HG02852 (cell line): ENCODE measurements around the gene CCDC126.
"Not testable (repeated sequence)": the region's sequence is repeated elsewhere in the genome, so short reads cannot be mapped to it uniquely, and the experiment has no call there.

Experiments
- ATAC-seq: cut with Tn5 transposase; IDR thresholded peaks from one replicate; pipeline ENCODE4 v1.9.1; 2021; ENCODE audit warnings: mild to moderate bottlenecking, moderate library complexity; ENCODE audit not compliant: unreplicated experiment

Gene CCDC126

DNA sequence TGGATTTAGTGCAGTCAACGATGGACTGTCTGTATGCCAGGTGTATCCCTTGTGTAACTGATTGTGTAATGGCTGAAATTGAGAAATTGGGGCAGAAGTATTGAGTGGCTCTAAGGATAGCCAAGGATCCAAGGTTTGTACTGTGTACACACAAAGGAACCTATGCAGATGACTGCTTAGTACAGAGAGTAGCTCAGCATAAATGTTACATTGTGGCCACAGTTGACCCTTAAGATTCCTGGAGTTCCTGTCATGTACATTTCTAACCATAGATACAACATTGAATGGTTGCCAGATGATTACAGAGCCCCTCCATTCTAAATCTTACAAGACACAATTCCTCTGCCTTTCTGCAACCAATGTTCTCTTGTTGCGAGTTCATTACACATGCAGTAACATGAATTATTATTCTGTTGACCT, 25.3 kb downstream of the CCDC126 start:
- no peak for ATAC-seq

DNA sequence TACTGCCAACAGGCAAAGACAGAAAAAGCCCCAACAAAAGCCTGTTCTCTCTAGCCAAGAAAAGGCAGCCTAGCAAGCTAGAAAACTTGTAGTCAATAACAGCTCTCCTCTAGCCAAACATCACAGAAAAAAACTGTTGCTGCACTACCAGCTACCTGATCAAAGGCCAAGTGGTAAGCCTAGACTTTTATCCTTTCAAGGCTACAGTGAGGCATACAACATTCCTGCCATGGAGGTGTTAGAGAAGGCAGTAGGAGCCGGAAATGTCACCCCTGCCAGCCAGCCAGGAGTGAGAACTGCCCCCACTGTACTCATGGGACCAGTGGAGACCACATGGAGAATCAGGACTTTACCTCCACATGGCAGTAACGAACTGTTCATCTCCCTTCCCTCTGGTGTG, 31.2 kb downstream of the CCDC126 start:
- ATAC-seq = no peak

DNA sequence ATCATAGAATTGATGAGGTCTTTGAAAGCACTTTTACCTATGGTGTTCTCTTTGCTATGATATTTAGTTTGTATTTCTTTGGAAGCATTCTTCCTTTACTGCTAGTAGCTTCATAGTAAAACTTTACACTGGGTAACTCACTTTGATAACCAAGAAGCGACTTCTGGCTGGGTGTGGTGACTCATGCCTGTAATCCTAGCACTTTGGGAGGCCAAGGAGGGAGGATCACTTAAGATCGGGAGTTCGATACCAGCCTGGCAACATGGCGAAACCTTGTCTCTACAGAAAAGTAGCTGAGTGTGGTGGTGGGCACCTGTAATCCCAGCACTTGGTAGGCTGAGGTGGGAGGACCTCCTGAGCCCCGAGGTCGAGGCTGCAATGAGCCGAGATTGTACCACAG, 36.2 kb downstream of the CCDC126 start:
- no peak for ATAC-seq

- ATAC-seq = no peak
Observed at GRCh38 chr7:23645822-23646221, 48.6 kb downstream of the CCDC126 start.

DNA sequence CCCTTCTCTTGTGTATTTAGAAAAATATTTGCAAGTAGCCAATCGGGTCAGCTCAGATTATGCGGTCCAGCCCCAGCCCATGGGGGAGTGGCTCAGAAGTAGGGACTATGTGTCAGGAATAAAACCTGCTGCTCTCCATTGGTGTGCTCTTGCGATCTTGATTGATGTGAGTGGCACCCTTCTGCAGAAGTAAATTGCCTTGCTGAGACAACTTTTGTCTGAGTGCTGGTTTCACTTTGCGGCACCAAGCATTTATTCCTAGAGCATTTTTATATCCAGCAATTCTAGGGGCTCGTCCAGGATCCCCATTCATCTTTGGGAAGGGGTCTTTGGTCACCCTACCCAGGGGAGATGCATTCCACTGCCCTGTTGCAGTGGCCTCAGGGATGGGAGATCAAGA, 56.8 kb downstream of the CCDC126 start:
- ATAC-seq = no peak

DNA sequence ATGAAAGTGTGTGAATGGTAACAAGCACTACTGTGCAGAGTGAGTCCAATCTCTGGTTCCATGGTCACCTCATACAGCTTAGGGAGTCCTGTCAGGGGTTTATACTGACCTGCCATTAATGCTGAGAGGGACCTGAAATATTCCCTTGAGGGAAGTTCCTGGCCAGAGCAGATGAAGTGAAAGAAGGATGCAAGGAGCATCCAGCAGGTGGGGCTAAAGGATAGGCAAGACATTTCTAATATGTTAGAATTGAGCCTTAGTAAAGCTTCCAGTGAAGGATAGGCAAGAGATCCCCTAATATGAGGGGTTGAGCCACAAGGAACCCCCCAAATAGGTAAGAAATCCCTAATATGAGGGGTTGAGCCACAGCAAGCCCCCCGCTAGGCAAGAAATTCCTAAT, 57.3 kb downstream of the CCDC126 start:
- ATAC-seq = no peak

DNA sequence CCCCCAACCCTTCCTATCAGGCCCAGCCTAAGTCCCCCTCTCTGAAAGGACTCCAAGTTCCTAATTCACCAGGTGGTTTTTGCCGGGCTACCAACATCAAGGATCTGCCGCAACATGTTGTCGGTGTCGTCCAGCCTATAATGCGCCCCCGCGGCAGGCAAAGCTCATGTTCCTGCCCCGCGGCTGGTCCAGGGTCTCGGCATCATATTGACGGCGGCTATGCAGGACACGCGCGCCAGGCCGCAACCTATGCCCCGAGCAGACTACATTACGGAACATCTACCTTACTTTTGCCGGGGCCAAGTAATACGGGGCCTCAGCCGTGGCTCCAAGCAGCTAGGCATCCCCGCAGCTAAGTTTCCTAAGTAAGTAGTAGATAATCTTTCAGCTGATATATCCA, 58.3 kb downstream of the CCDC126 start:
- no peak for ATAC-seq

- no peak for ATAC-seq
Observed at GRCh38 chr7:23658831-23659427, 61.7 kb downstream of the CCDC126 start.

GRCh38 chr7:23661385-23661784, 64.2 kb downstream of the CCDC126 start:
- no peak for ATAC-seq

GRCh38 chr7:23662124-23662983, 65.2 kb downstream of the CCDC126 start:
- no peak for ATAC-seq

DNA sequence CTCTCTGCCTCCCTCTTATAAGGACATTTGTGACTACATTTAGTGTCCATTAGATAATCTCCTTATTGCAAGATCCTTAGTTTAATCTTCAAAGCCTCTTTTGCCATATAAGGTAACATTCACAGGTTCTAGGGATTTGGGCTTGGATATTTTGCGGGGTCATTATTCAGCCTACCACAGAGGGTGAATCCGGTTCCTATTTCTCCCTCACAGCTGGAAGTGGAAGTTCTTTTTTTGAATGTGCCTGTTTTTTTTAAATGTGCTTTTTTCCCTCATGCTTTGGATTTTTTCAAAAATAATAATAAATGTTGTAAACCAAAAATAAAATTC, 65.8 kb downstream of the CCDC126 start:
- ATAC-seq = no peak

GRCh38 chr7:23664122-23664521, 66.9 kb downstream of the CCDC126 start:
- no peak for ATAC-seq

DNA sequence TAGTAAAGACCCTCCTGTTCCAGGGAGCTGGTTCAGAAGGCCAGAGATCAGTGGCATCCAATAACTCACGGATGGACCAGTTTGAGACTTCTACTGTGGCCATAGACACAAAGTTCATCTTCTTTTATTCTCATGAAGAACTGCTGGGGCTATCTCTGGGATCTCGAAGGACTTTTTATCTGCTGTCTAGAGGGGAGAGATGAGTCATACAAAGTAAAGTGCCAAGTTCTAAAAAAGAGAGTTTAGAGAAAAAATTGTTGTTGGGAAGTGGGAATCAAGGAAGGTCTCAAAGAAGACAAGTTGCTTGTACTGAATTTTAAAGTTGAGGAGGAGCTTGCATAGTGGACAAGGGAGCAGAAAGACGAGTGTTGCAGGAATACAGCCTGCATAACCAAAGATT, 74.9 kb downstream of the CCDC126 start:
- no peak for ATAC-seq

DNA sequence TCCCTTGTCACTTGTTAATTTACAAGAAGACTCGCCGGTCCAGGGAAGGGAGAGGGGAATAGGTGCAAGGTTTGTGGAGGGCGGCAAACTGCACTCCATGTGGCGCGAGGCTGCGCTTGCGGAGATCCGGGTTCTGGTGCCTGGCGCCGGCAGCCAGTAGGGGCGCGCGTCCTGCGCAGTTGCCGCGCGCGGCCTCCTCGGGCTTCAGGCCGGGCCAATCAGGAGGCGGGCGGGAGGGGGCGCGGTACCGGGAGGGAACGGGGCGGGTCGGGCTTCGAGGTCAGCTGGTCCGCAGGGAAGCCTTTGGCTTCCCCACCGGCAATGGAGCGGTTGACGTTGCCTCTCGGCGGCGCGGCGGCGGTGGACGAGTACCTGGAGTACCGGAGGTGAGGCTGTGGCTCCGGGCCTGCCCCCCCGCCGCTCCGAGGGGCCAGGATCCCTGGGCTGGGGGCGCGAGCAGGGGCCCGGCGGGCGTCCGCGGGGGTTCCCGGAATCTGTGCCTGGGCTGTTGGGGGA, 82.8 kb downstream of the CCDC126 start, which contains the start of gene FAM221A:
TSS of gene FAM221A (plus strand) at position 302 of the 516 bp plus-strand sequence. CDS start at position 322, 20 bp downstream.
- peak; percentile 92 for ATAC-seq

GRCh38 chr7:23680414-23681405, 83.5 kb downstream of the CCDC126 start:
- peak; percentile 49 for ATAC-seq

DNA sequence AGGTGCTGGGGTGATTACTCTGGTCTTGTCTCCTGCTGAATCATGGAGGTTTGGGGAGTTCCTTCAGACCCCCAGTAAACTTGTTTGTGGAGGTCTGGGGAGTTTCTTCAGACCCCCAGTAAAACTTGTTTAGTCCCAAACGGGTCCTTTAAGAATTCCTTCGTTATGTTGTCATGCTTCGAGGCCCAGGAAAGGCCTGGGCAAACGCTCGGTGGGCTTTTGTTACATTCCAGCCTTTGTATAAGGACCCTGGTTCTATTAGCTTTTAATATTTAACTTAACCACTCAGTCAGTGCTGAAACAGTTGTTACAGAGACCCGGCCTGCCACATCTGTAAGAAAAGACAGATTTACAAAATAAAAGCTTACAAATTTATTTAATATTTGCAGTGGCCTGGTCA, 86.9 kb downstream of the CCDC126 start:
- not testable (repeated sequence) for ATAC-seq

- no peak for ATAC-seq
Observed at GRCh38 chr7:23685731-23686130, 88.5 kb downstream of the CCDC126 start.

- ATAC-seq = no peak
Observed at GRCh38 chr7:23687011-23687410, 89.8 kb downstream of the CCDC126 start.

DNA sequence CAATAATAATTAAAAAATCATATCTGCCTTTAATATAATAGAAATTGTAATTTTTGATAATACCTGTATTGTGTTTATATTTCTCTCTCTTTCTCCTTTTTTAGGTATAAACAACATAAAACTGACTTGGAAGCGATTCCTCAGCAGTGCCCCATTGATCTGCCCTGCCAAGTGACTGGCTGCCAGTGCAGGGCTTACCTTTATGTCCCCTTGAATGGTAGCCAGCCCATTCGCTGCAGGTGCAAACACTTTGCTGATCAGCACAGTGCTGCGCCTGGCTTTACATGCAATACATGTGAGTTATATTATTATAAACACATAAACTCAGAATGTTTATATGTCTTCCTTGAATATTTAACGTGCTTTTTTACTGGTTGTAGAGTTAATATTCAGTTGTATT, 92.0 kb downstream of the CCDC126 start:
- no peak for ATAC-seq

- ATAC-seq = no peak
Observed at GRCh38 chr7:23691320-23691719, 94.1 kb downstream of the CCDC126 start.

GRCh38 chr7:23693224-23693623, 96.0 kb downstream of the CCDC126 start:
- no peak for ATAC-seq
